NCI-H2171 treated with DMSO at 0.1 percent for 48 hours (cell line): ENCODE data around the gene IFT43.

Experiments used
- DNase-seq: peaks from one replicate; lab custom pipeline; 2025; lab: John Stamatoyannopoulos, UW

Gene IFT43

DNA sequence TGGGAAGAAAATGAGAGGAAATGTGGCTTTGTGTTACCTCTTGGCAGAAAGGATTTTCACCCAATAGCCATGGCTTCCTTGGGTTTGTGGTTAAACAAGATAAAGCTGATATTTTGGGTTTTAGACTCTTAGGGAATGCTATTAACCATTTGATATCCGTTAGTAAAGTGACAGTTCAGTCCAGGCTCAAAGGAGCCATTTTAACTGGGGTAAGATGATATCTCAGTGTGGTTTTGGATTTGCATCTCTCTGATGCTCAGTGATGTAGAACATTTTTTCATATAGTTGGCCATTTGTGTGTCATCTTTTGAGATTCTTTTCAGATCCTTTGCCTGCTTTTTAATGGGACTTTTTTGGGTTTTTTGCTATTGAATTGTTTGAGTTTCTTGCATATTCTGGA is 30.1 kb downstream of the IFT43 start:
- DNase-seq = peak; percentile 31

DNA sequence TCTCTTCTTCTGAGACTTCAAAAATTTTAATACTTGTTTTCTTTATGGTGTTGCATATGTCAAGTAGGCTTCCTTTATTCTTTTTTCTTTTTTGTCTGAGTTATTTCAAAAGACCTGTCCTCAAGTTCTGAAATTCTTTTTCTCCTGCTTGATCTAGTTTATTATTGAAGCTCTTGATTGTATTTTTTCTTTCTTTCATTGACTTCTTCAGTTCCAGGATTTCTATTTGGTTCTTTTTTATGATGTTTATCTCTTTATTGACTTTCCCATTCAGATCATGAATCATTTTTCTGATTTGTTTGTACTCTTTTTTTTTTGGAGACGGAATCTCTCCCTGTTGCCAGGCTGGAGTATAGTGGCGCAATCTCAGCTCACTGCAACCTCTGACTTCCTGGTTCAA is 34.1 kb downstream of the IFT43 start:
- no peak for DNase-seq

DNA sequence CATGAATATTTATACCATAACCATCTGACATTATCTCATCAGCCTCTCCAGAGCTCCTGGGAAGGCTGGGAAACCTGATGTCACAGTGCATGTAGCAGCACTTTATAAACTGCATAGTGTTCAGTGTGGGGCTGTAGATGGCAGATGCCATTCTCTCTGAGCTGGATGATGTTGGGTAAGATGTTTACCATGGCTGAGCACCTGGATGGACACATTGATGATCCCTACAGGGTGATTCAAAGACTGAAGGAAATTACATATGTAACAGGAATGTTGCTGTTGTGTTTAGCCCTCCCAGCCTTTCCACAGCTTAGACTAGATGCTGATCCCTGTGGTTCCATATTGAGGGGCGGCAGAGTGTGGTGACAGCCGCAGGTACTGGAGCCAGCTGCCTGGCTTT is 37.4 kb downstream of the IFT43 start:
- DNase-seq = no peak

- no peak for DNase-seq
Observed at GRCh38 chr14:76023757-76024156, 38.2 kb downstream of the IFT43 start.

- DNase-seq = no peak
Observed at GRCh38 chr14:76024211-76024907, 38.8 kb downstream of the IFT43 start.

DNA sequence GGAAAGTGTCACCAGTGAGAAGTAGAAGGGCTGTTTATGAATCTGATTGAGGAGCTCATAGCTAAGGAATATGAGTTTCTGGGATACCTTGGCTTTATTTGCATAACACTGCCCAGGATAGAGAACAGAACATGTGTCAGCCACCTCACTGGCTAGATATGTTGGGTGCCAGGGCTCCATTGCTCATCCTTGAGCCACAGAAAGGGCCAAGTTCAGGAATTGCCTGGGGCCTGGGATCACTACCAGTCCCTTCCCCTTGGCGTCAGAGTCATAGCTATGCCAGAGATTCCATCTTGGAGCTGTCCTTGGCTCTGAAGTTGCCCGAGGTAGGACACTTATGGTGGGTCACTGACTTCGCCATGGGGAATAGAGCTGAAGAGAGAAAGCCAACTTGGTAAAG is 49.0 kb downstream of the IFT43 start:
- DNase-seq = no peak

- DNase-seq = no peak
Observed at GRCh38 chr14:76040704-76041103, 55.1 kb downstream of the IFT43 start.

DNA sequence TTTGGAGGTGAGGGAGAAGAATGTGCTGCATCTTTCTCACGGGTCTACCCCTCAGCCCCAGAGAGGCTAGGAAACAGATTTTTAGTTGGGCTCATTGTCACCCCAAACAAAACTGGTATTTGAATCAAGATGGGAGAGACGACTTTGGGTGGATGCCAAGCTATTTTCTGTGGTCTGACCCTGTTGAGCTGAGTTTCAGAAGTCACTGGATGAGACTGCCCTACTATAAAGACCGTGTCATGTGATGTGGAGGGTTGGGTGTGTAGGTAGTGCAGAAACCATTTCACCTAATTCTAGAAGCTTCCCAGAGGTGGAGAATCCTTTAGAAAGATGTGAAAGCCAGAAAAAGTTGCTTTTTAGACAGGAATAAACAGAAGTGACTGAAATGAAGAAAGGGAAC is 60.2 kb downstream of the IFT43 start:
- no peak for DNase-seq

DNA sequence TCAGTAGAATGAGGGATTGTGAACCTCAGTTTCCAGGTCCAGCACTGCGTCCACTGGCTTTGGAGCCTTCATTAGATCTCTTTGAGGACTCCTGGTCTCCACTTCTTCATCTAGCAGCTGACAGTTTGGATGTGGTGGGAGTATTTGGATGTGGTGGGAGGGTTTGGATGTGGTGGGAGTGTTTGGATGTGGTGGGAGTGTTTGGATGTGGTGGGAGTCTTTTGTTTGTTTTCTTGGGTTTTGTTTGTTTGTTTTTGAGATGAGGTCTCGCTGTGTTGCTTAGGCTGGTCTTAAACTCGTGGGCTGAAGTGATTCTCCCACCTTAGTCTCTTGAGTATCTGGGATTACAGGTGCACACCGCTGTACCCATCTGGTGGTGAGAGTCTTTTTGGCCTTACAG is 64.7 kb downstream of the IFT43 start:
- DNase-seq = no peak

GRCh38 chr14:76050797-76051392 is 65.3 kb downstream of the IFT43 start:
- peak; percentile 83 for DNase-seq

DNA sequence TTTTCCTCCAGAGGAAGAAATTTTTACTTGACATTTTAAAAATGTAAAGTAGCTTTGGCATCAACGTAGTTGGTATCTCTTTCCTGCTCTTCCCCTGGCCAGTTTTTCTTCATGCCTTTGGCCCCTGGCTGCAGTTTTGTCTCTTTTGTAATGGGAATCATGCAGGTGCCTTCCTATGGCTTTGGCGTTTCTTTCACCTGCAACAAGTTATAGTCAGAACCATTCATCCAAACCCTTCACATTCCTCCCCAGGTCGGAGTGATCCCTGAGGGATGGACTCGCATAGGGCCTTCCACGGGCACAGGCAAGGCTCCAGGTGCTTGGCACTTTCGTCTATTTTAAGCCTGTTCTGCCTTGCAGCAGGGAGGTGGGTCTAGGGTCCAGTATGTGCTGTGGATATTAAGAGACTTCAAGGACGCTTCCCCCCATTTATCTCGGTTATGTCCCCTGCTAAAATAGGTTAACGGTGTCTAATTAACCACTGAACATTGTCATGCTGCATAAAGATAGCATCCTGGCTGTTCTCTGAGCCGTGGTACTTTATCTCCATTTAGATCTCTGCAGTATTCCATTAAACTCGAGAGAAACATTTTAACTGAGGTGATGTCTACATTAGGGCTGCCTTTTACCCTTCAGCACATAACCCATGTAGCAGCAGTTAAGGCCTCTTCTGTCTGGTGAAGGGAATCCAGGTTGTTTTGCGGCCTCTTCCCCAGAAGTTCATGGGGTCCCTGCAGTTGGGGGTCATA is 66.3 kb downstream of the IFT43 start:
- DNase-seq = no peak

DNA sequence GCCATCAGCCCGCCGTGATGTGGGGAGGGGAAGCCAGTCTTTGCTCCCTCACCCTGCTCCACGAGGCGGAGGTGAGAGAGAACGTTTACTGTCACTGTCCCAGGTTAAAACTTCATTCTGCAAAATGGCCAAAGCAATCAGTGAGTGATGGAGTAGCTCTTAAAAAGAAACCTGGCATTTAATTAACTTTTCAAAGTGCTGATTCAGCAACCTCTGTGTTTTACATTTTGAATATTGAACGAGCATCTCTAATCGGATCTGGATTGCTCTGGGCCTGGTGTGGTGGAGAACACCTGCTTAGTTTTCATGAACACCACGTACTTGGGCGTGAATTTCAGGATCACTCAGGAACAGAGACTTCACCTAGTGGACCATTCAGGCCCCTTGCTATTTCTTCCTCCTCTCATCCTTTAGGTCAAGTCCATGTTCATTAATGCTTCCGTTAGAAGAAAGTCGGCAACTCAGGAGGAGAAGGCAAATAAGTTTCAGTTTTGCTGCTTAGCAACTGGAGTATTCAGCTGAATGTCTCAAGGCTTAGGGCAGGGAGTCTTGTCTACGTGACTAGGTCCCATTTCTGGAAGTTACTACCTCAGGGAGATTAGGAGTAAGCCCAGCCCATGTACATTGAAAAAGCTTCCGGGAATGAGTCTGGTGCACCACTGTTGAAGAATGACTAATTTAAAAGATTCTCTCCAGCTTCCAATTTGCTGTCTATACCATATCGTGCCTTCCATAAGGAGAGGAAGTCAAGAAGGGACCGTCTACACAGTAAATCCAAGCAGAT is 68.2 kb downstream of the IFT43 start:
- DNase-seq = no peak

DNA sequence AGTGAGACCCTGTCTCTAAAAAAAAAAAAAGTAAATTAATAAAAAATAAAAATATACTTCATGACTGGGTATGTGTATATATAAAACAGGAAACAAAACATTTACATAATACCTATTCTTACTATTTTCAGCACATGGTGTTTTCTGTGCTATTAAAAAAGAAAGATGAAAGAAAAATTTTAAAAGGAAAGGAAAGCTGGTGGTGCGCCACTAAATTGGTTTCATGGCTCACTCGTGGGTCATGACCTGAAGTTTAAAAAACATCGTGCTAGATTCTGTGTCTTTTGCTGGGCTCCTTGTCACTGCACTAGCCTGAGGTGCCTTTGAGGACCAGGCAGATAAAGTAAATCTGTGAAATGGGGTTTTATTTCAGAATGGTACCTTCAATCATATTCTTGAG is 69.8 kb downstream of the IFT43 start:
- no peak for DNase-seq

GRCh38 chr14:76056128-76056527 is 70.6 kb downstream of the IFT43 start:
- peak; percentile 40 for DNase-seq

DNA sequence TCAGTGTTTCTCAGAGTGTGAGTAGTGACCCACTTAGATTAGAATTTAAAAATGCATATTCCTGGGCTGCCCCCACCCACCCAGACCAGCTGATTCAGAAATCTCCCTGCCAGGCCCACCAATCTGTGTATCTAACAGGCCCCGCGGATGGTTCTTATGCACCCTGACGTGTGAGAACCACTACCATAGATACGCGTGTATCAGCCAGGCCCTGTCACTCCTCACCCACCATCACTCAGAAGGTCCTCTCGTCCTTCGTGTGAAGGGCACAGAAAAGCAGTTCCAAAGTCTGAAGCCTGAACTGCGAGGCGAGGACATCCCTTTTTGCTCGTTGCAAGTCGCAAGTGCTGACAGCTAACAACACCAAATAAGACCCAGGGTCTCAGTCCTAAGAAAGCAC is 72.4 kb downstream of the IFT43 start:
- no peak for DNase-seq

DNA sequence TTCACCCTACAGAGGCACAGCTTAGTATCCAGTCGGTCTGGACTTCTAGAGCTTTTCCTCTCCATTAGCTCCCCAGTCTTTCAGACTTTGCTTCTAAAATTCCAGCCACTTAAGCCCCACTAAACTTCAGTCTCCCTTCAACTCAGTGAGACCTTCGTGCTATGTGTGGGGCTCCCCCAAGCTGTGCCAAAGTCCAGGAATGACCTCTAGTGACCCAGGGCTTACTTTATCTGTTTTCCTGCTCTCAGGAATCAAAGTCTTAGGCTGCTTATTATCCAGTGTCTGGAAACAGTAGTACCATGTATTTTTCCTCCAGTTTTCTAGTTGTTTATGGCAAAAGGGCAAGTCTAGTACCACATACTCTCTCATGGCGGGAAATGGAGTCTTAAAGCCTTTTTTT is 77.8 kb downstream of the IFT43 start:
- no peak for DNase-seq

DNA sequence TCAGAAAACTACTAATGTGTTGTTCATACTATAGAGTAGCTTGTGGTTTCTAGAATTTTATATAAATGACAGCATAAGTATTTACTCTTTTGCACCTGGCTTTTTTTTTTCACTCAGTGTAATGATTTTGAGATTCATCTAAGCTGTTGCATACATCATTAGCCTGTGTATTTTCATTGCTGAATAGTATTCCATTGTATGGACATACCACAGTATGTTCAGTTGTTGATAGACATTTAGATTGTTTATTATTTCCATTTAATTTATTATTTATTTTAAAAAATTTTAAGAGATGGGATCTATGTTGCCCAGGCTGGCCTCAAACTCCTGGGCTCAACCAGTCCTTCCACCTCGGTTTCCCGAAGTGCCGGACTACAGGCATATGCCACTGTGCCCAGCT is 80.0 kb downstream of the IFT43 start:
- DNase-seq = no peak

DNA sequence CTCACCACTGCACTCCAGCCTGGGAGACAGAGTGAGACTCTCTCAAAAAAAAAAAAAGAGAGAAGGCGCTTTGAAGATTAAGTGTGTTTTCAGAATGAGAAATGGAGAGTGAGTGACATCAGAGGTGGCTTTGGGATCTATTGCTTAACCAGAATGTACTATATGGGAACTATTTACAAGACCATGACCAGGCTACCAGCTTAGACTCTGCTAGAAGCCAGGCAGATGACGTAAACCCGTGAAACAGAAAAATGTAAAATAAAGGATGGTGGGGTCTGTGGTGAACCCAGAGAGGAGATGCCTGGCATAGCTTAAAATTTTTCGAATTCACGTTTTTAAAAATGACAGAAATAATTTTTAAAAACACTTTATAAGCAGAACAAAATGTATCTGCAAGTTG is 82.0 kb downstream of the IFT43 start:
- DNase-seq = no peak

- DNase-seq = no peak
Observed at GRCh38 chr14:76073717-76074116, 88.2 kb downstream of the IFT43 start.

- DNase-seq = no peak
Observed at GRCh38 chr14:76077340-76077739, 91.8 kb downstream of the IFT43 start.

- no peak for DNase-seq
Observed at GRCh38 chr14:76078501-76078900, 92.9 kb downstream of the IFT43 start.

- no peak for DNase-seq
Observed at GRCh38 chr14:76080025-76080424, 94.5 kb downstream of the IFT43 start.

GRCh38 chr14:76080471-76080870 is 94.9 kb downstream of the IFT43 start:
- no peak for DNase-seq
